SK-N-SH (cell line): ENCODE measurements around the gene SLC37A3.

Source experiments
- FOSL2 ChIP-seq: IDR thresholded peaks from 2 replicates; pipeline ENCODE4 v1.4.0; 2012; ENCODE audit warnings: low read depth, mild to moderate bottlenecking, moderate library complexity, borderline replicate concordance
- JUND ChIP-seq: IDR thresholded peaks from 2 replicates; pipeline ENCODE4 v1.4.0; 2012
- RAD21 ChIP-seq: IDR thresholded peaks from 2 replicates; pipeline ENCODE4 v1.6.1; 2012; ENCODE audit warnings: mild to moderate bottlenecking, low read length
- SIN3A ChIP-seq: IDR thresholded peaks from 2 replicates; pipeline ENCODE4 v1.6.1; 2012; ENCODE audit warnings: low read depth, mild to moderate bottlenecking, low read length, moderate library complexity, borderline replicate concordance
- TF ChIP-seq, protein P1 (sequence below): IDR thresholded peaks from 2 replicates; pipeline ENCODE4 v1.6.1; 2012; ENCODE audit warnings: mild to moderate bottlenecking, low read depth, low read length, moderate library complexity
- TF ChIP-seq, protein P2 (sequence below): fragments of 200-600 bp; sonication (generic); IDR thresholded peaks from 2 replicates; pipeline ENCODE4 v1.6.1; 2017; ENCODE audit warnings: antibody characterized with exemption, mild to moderate bottlenecking, moderate library complexity
- TF ChIP-seq, protein P3 (sequence below): IDR thresholded peaks from 2 replicates; pipeline ENCODE4; 2012

DNA sequence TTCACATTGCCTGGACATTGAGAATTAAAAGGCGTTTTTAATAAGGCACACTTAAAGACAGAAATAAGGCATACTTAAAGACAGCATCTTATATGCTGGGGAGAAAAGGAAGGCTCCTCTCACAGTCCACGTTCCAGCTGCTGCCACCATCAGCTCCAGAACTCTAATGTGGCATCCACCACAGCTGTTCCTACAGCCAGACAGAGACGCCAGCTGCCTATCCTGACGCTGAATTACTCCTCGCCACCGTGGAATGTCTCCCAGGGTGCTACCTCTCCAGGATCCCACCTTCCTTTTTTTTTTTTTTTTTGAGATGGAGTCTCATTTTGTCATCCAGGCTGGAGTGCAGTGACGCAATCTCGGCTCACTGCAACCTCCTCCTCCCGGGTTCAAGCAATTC lies 30.8 kb downstream of the SLC37A3 start:
- TF ChIP-seq SIN3A (no peak), JUND (no peak), RAD21 (no peak), FOSL2 (no peak)
- TF ChIP-seq, protein P1, sequence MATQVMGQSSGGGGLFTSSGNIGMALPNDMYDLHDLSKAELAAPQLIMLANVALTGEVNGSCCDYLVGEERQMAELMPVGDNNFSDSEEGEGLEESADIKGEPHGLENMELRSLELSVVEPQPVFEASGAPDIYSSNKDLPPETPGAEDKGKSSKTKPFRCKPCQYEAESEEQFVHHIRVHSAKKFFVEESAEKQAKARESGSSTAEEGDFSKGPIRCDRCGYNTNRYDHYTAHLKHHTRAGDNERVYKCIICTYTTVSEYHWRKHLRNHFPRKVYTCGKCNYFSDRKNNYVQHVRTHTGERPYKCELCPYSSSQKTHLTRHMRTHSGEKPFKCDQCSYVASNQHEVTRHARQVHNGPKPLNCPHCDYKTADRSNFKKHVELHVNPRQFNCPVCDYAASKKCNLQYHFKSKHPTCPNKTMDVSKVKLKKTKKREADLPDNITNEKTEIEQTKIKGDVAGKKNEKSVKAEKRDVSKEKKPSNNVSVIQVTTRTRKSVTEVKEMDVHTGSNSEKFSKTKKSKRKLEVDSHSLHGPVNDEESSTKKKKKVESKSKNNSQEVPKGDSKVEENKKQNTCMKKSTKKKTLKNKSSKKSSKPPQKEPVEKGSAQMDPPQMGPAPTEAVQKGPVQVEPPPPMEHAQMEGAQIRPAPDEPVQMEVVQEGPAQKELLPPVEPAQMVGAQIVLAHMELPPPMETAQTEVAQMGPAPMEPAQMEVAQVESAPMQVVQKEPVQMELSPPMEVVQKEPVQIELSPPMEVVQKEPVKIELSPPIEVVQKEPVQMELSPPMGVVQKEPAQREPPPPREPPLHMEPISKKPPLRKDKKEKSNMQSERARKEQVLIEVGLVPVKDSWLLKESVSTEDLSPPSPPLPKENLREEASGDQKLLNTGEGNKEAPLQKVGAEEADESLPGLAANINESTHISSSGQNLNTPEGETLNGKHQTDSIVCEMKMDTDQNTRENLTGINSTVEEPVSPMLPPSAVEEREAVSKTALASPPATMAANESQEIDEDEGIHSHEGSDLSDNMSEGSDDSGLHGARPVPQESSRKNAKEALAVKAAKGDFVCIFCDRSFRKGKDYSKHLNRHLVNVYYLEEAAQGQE = no peak
- TF ChIP-seq, protein P2, sequence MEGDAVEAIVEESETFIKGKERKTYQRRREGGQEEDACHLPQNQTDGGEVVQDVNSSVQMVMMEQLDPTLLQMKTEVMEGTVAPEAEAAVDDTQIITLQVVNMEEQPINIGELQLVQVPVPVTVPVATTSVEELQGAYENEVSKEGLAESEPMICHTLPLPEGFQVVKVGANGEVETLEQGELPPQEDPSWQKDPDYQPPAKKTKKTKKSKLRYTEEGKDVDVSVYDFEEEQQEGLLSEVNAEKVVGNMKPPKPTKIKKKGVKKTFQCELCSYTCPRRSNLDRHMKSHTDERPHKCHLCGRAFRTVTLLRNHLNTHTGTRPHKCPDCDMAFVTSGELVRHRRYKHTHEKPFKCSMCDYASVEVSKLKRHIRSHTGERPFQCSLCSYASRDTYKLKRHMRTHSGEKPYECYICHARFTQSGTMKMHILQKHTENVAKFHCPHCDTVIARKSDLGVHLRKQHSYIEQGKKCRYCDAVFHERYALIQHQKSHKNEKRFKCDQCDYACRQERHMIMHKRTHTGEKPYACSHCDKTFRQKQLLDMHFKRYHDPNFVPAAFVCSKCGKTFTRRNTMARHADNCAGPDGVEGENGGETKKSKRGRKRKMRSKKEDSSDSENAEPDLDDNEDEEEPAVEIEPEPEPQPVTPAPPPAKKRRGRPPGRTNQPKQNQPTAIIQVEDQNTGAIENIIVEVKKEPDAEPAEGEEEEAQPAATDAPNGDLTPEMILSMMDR = no peak
- TF ChIP-seq, protein P3, sequence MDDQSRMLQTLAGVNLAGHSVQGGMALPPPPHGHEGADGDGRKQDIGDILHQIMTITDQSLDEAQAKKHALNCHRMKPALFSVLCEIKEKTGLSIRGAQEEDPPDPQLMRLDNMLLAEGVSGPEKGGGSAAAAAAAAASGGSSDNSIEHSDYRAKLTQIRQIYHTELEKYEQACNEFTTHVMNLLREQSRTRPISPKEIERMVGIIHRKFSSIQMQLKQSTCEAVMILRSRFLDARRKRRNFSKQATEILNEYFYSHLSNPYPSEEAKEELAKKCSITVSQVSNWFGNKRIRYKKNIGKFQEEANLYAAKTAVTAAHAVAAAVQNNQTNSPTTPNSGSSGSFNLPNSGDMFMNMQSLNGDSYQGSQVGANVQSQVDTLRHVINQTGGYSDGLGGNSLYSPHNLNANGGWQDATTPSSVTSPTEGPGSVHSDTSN = no peak
